ENCODE results near the gene CIRBP.

The CIRBP gene

GRCh38 chr19:1257475-1258162 is 11.5 kb upstream of the CIRBP start:
- DNase-seq, result no peak

DNA sequence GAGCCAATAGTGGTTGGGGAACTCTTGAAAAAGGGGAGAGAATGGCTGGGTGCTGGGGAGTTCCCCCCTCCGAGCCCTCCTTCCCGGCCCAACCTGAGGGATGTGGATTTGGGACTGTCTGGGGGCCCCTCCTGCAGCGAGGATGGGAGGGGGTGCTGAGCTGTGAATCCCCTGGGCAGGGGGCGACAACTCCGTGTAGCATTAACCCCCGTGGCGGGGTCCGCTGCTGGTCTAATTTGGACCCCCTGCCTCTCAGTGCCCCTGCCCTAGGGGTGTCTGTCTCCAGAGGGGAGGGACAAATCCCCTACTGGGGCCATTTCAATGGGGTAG is 11.0 kb upstream of the CIRBP start:
- DNase-seq, result no peak

DNA sequence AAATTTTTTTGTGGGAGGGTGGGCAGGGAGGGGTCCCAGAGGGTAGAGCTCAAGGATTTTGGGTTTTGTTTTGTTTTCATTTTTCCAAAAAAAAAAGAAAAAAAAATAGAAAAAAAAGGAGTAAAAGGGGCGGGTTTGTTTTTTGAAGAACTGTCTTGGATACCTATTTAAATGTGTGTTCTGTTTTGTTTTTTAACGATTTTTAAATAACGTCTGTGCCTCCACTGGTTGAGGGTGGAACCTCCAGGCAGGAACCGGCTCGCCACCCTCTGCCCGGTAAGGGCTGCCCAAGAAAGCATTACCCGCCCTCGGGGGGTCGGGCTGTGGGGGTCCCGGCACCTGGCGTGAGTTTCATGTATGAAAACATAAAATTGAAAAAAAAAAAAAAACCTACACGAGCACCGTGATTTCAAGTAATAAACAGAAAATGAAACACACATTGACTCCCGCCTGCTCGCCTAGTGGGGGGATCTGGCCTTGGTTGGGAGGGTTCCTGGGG is 10.4 kb upstream of the CIRBP start:
- DNase-seq, result no peak

GRCh38 chr19:1259206-1259875 is 9.8 kb upstream of the CIRBP start:
- peak; percentile 87 for DNase-seq

DNA sequence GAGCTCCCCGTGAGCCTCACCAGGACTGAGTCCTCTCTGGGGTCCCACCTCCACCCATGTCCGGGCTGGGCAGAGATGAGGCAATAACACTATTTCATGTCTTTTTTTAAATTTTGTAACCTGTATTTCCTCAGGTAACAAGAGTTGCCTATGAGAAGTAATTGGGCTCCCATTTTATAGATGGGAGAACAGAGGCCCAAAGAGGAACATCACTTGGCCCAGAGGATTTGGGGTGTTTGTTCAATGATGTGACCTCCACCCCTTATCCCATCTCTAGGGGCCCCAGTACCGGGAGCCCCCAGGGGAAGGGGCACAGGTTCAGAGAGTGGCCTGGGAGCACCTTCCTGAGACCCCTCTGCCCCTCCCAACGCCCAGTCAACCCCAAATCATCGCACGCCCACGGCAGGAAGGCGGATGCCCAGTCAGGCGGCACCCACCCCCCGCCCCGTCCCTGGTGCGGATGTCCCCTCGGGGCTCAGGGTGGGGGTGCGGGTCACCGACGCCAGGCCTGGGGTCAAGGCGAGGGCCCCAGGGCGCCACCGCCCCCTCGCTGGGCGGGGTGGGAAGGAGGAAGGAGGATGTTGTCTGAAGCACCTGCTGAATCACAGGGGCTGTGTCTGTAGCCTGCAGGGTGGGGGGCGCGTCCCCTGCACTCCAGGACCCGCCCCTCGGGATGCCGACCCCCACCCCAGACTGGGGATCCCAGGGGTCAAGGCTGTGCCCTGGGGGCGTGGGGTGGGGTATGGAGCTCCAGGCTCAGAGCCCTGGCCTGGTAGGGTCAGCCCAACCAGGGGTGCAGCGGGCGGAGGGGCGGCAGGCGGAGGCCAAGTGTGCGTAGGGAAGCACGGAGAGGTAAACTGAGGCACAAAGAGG is 9.0 kb upstream of the CIRBP start:
- DNase-seq, result peak; percentile 61

DNA sequence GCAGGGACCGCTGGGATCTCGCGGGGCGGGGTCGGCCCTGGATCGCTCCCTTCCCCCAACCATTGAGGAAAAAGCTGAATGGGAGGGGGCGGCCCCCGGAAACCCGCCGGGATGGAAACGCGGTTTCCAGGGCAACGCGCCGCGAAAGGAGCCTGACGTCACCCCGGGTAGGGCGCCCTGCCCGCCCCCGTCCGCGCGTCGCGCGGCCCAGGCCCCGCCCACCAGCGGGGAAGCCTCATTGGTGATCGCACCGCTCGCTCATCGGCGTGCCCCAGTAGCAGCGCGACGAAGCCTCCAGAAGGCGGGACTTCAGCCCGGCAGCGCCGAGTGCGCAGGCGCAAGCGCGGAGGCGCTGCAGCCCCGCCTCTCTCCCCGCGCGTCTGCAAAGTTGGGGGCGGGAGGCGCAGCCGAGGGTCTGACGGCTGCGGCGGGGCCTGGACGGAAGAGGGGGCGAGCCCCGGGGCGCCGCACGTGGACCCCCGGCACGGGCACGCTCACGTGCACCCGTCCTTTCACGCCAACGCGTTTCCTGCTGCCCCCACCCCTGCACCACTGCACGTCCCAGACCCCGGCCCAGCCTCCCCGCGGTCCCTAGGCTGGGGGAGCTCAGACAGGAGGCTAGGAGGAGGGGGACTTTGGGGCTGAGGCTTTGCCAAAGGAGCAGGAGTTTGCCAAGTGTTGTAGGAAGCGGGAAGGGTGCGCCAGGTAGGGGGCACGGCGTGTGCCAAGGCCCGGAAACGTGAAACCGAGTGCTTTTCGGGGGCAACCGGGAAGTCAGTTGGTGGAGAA is 8.2 kb upstream of the CIRBP start:
- peak; percentile 99 for DNase-seq

GRCh38 chr19:1261538-1261797 is 7.7 kb upstream of the CIRBP start:
- DNase-seq, result no peak

- DNase-seq, result no peak
Observed at GRCh38 chr19:1261798-1262622, 7.1 kb upstream of the CIRBP start.

- no peak for DNase-seq
Observed at GRCh38 chr19:1262623-1263123, 6.5 kb upstream of the CIRBP start.

- no peak for DNase-seq
Observed at GRCh38 chr19:1263188-1263587, 5.9 kb upstream of the CIRBP start.

GRCh38 chr19:1264801-1265614 is 4.1 kb upstream of the CIRBP start:
- no peak for DNase-seq

GRCh38 chr19:1265615-1266128 is 3.5 kb upstream of the CIRBP start:
- DNase-seq, result no peak

- DNase-seq, result peak; percentile 94
Observed at GRCh38 chr19:1266129-1266915, 2.8 kb upstream of the CIRBP start.

GRCh38 chr19:1266916-1267476 is 2.1 kb upstream of the CIRBP start:
- peak; percentile 80 for DNase-seq

DNA sequence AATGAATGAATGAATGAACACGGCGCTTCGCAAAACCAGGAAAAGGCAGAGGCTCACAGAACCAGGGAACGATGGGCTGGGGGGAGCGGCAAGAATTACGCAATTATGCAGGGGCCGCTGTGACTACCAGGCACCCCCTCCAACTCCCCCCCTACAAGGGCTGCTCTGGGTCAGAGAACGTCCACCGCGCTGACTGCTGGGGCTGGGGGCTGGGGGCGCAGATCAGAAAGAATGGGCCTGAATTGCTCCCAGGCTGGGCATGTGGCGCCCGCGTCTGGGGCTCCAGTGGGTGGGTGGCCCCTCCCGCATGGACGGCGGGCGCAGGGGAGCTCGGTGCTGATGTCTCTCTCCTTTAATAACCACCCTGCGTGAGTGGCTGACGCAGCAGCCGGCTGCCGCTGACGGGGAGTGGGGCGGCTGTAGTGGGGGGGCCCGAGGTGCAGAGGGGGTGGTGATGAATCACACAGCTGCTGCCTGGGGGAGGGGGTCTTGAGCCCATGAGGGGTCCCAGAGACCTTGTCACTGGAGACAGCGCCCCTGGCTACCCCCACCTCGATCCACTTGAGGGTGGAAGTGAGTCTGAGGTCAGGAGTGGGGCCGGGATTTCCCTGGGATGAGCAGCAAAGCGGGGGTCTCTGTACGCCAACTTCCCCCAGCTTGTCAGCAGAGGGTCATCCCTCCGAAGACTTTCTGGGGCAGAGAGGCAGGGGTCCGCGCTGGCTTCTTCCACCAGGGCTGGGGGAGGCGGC is 1.5 kb upstream of the CIRBP start:
- no peak for DNase-seq

GRCh38 chr19:1268226-1269064 is 687 bp upstream of the CIRBP start:
- no peak for DNase-seq

DNA sequence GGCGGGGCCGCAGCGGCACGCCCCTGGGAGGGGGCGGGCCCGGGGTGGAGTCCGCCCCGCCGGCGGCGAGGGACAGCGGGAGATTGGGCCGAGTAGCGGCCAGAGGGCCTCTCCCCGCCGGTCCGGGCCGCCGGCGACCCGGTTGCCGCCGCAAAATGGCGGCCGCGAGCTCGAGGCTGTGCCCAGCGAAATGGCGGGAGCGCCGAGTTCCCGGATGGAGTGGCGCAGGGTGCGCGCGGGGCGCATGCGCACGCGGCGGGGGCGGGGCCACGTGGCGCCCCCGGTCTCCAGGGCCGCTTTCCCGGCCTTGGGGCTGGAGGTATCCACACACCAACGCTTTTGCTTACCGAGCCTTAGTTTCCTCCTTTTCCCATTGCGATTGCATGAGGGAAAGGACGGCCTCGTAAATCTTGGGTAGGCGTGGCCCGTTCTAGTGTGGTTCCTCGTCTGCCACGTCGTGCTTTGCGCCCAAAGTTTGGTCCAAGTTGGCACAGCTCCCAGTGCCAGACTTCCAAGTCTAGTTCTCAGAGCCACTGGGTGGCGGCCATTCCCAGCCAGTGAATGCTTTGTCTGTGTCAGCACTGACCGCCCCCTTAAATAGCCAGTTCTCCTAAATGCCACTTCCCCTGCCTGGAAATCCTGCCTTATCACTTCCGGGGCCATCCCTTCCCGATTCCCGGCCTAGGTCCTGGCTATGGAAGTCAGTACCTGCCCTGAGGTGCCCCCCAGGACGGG is 513 bp downstream of the CIRBP start:
- peak; percentile 92 for DNase-seq
